ENCODE data around the gene FXYD7. TPM values are rescaled to one million over a fixed set of nuclear protein-coding genes. Genes with fewer than 3 reads are reported as not detected.

Gene FXYD7
- polyA plus RNA-seq, 1 donor from 2014 or later: 35.7 TPM

DNA sequence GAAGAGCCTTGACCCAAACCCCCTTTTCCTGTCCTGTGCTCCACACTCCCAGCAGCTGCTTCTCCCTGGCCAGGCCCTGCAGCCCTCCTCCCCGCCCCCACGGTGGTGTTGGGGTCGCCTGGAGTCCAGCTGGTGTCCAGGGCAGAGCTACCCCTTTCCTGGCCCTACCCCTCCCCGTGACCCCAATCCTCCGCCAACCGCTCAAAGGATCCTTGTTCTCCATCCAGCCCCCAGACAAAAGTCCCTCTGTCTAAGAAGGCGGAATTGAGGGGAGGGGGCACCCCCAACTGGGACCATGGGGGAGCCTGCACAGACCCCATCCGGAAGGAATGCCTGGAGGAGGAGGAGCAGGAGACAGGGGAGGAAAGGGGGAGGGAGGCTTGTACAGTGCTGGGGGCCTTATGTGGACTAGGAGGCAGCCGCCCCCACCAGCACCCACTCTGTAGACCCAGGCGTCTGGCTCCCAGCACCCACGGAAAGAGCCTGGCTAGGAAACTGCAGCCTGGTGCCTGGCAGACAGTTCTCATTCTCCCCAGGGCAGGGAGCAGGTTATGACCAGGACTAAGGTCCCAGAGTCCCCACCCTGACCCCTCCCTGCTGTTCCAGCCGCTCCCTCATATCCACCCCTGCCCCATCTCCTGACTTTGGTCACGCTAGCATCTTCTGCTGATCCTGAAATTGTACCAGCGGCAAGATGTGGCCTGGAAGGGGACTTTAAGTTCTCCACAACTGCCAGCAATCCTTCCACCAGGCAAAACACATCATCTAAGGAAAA, 27.7 kb upstream of the FXYD7 start, which contains the start of gene FXYD3:
TSS of gene FXYD3 (plus strand) at position 647 of the 775 bp plus-strand sequence. CDS start 3,554 bp downstream, outside the sequence.
- H3K27me3 ChIP-seq (ENCODE audit: insufficient read depth, low read depth, low read length): no peaks in the 10 kb centered on the region
- no peaks in the 10 kb centered on the region for H4K20me1 ChIP-seq (ENCODE audit: insufficient read depth)
- H2AFZ ChIP-seq (ENCODE audit: low read depth, low read length): no peak within 1 kb of the TSS
- H3K9me3 ChIP-seq (ENCODE audit: low read length): no peaks in the 10 kb centered on the region
- H3K79me2 ChIP-seq (replicated peaks; ENCODE audit: insufficient read depth, low read length): no peaks in the 10 kb centered on the region
- no peak within 1 kb of the TSS for H3K9ac ChIP-seq (ENCODE audit: low read length)
- H3K27ac ChIP-seq (ENCODE audit: low read length): no peak within 1 kb of the TSS
- no peak within 1 kb of the TSS for H3K4me3 ChIP-seq (ENCODE audit: low read length)
- TF ChIP-seq, protein P1, sequence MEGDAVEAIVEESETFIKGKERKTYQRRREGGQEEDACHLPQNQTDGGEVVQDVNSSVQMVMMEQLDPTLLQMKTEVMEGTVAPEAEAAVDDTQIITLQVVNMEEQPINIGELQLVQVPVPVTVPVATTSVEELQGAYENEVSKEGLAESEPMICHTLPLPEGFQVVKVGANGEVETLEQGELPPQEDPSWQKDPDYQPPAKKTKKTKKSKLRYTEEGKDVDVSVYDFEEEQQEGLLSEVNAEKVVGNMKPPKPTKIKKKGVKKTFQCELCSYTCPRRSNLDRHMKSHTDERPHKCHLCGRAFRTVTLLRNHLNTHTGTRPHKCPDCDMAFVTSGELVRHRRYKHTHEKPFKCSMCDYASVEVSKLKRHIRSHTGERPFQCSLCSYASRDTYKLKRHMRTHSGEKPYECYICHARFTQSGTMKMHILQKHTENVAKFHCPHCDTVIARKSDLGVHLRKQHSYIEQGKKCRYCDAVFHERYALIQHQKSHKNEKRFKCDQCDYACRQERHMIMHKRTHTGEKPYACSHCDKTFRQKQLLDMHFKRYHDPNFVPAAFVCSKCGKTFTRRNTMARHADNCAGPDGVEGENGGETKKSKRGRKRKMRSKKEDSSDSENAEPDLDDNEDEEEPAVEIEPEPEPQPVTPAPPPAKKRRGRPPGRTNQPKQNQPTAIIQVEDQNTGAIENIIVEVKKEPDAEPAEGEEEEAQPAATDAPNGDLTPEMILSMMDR (IDR thresholded peaks at IDR 0.05; ENCODE audit: poor library complexity, severe bottlenecking): no peak
- TF ChIP-seq, protein P2, sequence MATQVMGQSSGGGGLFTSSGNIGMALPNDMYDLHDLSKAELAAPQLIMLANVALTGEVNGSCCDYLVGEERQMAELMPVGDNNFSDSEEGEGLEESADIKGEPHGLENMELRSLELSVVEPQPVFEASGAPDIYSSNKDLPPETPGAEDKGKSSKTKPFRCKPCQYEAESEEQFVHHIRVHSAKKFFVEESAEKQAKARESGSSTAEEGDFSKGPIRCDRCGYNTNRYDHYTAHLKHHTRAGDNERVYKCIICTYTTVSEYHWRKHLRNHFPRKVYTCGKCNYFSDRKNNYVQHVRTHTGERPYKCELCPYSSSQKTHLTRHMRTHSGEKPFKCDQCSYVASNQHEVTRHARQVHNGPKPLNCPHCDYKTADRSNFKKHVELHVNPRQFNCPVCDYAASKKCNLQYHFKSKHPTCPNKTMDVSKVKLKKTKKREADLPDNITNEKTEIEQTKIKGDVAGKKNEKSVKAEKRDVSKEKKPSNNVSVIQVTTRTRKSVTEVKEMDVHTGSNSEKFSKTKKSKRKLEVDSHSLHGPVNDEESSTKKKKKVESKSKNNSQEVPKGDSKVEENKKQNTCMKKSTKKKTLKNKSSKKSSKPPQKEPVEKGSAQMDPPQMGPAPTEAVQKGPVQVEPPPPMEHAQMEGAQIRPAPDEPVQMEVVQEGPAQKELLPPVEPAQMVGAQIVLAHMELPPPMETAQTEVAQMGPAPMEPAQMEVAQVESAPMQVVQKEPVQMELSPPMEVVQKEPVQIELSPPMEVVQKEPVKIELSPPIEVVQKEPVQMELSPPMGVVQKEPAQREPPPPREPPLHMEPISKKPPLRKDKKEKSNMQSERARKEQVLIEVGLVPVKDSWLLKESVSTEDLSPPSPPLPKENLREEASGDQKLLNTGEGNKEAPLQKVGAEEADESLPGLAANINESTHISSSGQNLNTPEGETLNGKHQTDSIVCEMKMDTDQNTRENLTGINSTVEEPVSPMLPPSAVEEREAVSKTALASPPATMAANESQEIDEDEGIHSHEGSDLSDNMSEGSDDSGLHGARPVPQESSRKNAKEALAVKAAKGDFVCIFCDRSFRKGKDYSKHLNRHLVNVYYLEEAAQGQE (IDR thresholded peaks at IDR 0.05; ENCODE audit: borderline replicate concordance): no peak
- TF ChIP-seq TAF1 (IDR thresholded peaks at IDR 0.05; ENCODE audit: low read depth): no peak
- no peak for TF ChIP-seq EZH2 (IDR thresholded peaks at IDR 0.05; ENCODE audit: borderline replicate concordance, insufficient read depth, low read length, poor library complexity, severe bottlenecking)
- no peak for TF ChIP-seq SMC3 (conservative IDR thresholded peaks at IDR 0.05; ENCODE audit: poor library complexity)
- TF ChIP-seq EP300 (conservative IDR thresholded peaks at IDR 0.05; ENCODE audit: poor library complexity, severe bottlenecking): no peak
- TF ChIP-seq MXI1 (conservative IDR thresholded peaks at IDR 0.05; ENCODE audit: poor library complexity, severe bottlenecking): no peak
- no peak for TF ChIP-seq POLR2AphosphoS5 (IDR thresholded peaks at IDR 0.05)
- no peak for TF ChIP-seq RAD21 (conservative IDR thresholded peaks at IDR 0.05)
- H3K9me2 ChIP-seq (ENCODE audit: insufficient read depth, low read length): no peaks in the 10 kb centered on the region
- no peaks in the 10 kb centered on the region for H3K36me3 ChIP-seq (ENCODE audit: insufficient read depth, low read length)
- H3K4me2 ChIP-seq (ENCODE audit: low read length): no peak within 1 kb of the TSS
- no peaks in the 10 kb centered on the region for H3F3A ChIP-seq (ENCODE audit: insufficient read depth, low read length, poor library complexity, severe bottlenecking)

DNA sequence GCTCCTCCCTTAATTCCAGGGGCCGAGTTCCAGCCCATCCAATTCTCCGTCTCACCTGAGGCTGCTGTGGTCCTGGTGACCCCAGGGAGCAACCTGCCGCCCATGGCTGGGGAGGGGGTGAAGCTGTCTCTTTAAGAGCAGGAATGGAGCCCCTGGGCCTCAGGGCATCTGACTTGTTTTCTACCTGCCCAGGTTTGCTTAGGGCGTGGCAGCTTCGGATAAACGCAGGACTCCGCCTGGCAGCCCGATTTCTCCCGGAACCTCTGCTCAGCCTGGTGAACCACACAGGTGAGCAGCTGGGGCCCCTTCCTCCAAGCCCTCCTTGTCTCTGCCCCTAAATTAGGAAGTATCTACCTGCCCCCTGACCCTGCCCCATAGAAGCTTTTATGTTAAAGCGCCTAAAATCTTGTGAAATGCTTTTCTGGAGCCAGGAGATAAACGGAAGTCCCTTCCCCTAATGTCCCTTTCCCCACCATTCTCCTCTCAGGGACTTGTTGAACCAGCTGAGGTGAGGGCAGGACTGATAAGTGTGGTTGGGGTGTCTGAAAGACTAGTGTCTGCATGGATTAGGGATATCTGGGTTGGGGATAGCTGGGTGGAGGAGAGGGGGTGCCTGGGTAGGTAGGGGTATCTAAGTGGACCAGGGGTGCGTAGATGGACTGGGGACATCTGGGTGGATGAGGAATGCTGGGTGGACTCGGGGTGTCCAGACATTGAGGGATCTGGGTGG, 26.8 kb upstream of the FXYD7 start:
- H3K27ac ChIP-seq (ENCODE audit: low read length): no peak overlapping the region
- H3K9me3 ChIP-seq (ENCODE audit: low read length): no peaks in the 10 kb centered on the region
- no peak overlapping the region for H2AFZ ChIP-seq (ENCODE audit: low read depth, low read length)
- no peaks in the 10 kb centered on the region for H3F3A ChIP-seq (ENCODE audit: insufficient read depth, low read length, poor library complexity, severe bottlenecking)
- H3K4me2 ChIP-seq (ENCODE audit: low read length): no peak overlapping the region
- no peaks in the 10 kb centered on the region for H3K9me2 ChIP-seq (ENCODE audit: insufficient read depth, low read length)
- TF ChIP-seq TAF1 (IDR thresholded peaks at IDR 0.05; ENCODE audit: low read depth): no peak
- TF ChIP-seq, protein P1 (IDR thresholded peaks at IDR 0.05; ENCODE audit: poor library complexity, severe bottlenecking): no peak
- TF ChIP-seq RAD21 (conservative IDR thresholded peaks at IDR 0.05): no peak
- TF ChIP-seq EZH2 (IDR thresholded peaks at IDR 0.05; ENCODE audit: borderline replicate concordance, insufficient read depth, low read length, poor library complexity, severe bottlenecking): no peak
- TF ChIP-seq, protein P2 (IDR thresholded peaks at IDR 0.05; ENCODE audit: borderline replicate concordance): no peak
- TF ChIP-seq MXI1 (conservative IDR thresholded peaks at IDR 0.05; ENCODE audit: poor library complexity, severe bottlenecking): no peak
- TF ChIP-seq POLR2AphosphoS5 (IDR thresholded peaks at IDR 0.05): no peak
- no peak for TF ChIP-seq SMC3 (conservative IDR thresholded peaks at IDR 0.05; ENCODE audit: poor library complexity)
- TF ChIP-seq EP300 (conservative IDR thresholded peaks at IDR 0.05; ENCODE audit: poor library complexity, severe bottlenecking): no peak
- H3K4me3 ChIP-seq (ENCODE audit: low read length): no peak overlapping the region
- no peaks in the 10 kb centered on the region for H3K79me2 ChIP-seq (replicated peaks; ENCODE audit: insufficient read depth, low read length)
- no peaks in the 10 kb centered on the region for H3K36me3 ChIP-seq (ENCODE audit: insufficient read depth, low read length)
- no peak overlapping the region for H3K9ac ChIP-seq (ENCODE audit: low read length)
- no peaks in the 10 kb centered on the region for H4K20me1 ChIP-seq (ENCODE audit: insufficient read depth)
- H3K27me3 ChIP-seq (ENCODE audit: insufficient read depth, low read depth, low read length): no peaks in the 10 kb centered on the region

Measured in neural cell (in vitro differentiated cells).